Breast epithelium (tissue), 4 donors: ENCODE measurements around the gene RESP18. TPM values are rescaled to one million over a fixed set of nuclear protein-coding genes. Genes with fewer than 3 reads are reported as not detected.

Experiments used
- DNase-seq, 2 donors: peaks; one replicate each; pipeline ENCODE4 v3.0.0-alpha.2; 2019; ENCODE audit warnings: low spot score in 2 of 2
- H3K27ac ChIP-seq, 2 donors: fragments of 200-600 bp; sonication (generic) in 1 of 2; one replicate each; pipeline ENCODE4 v1.5.1; 2016 to 2019; ENCODE audit warnings: mild to moderate bottlenecking in 1 of 2
- H3K27me3 ChIP-seq, 2 donors: fragments of 200-600 bp; sonication (generic) in 1 of 2; one replicate each; pipeline versions ENCODE4 v1.5.1 to v1.6.0; 2017 to 2019; ENCODE audit warnings: control low read depth in 1 of 2, mild to moderate bottlenecking in 1 of 2
- H3K36me3 ChIP-seq: fragments of 200-600 bp; one replicate; pipeline ENCODE4 v1.5.1; 2019
- H3K4me1 ChIP-seq, 2 donors: fragments of 200-600 bp; sonication (generic); one replicate each; pipeline ENCODE4 v1.5.1; 2016 to 2019; ENCODE audit warnings: control low read depth in 1 of 2
- H3K4me3 ChIP-seq, 3 donors: fragments of 200-600 bp; sonication (generic); 1 replicate in 2 of 3; 2 replicates in 1 of 3; pipeline ENCODE4 v1.5.1; 2016 to 2019; ENCODE audit warnings: mild to moderate bottlenecking in 3 of 3, moderate library complexity in 2 of 3
- H3K9me3 ChIP-seq, 2 donors: fragments of 200-600 bp; sonication (generic) in 1 of 2; one replicate each; pipeline ENCODE4 v1.5.1; 2016 to 2019; ENCODE audit warnings: control low read depth in 1 of 2
- CTCF ChIP-seq, 3 donors: fragments of 450-650 bp; IDR thresholded peaks; one replicate each; pipeline ENCODE4 v1.5.1; 2016 to 2017; ENCODE audit warnings: antibody characterized with exemption in 3 of 3, mild to moderate bottlenecking in 3 of 3, moderate library complexity in 3 of 3
- POLR2A ChIP-seq: fragments of 450-650 bp; IDR thresholded peaks from one replicate; pipeline ENCODE4 v1.6.1; 2016; ENCODE audit warnings: antibody characterized with exemption, mild to moderate bottlenecking, moderate library complexity
- POLR2AphosphoS5 ChIP-seq, 3 donors: sonication (generic); formaldehyde crosslinking; IDR thresholded peaks; one replicate each; pipeline ENCODE4 v1.6.1; 2017; ENCODE audit warnings: antibody characterized with exemption in 3 of 3
- intact Hi-C: fragments of 100-400 bp; cut with DNase I; formaldehyde crosslinking; loops from one replicate; pipeline ENCODE4 v1.15.1; 2023; ENCODE audit warnings: low total_unique reads
- total RNA-seq, 3 donors: library from RNA; depleted of rRNA; stranded (reverse); fragments of >200 nt; gene quantifications; one replicate each; pipeline ENCODE4 v1.1.0, GENCODE V29; 2016

Gene RESP18
- total RNA-seq, 3 donors from 2014 or later = not detected

GRCh38 chr2:219294356-219295351 lies 37.9 kb downstream of the RESP18 start:
- Histone ChIP-seq H3K27ac (peak overlapping the region; percentile 76 to 94), H3K27me3 (no peaks in the 10 kb centered on the region), H3K4me1 (peaks cover 4% of the 10 kb centered on the region in 2 donors), H3K9me3 (no peaks in the 10 kb centered on the region), H3K4me3 (peak overlapping the region; percentile 49 to 83 (median 56)), H3K36me3 (no peaks in the 10 kb centered on the region)
- TF ChIP-seq POLR2A = no peak
- TF ChIP-seq CTCF (IDR thresholded peaks at IDR 0.05) = peak; percentile 87 to 99 (median 97)
- TF ChIP-seq POLR2AphosphoS5 (IDR thresholded peaks at IDR 0.05) = peak in 2 of 3 donors; percentile 61 to 73
- peak; percentile 82 to 88 for DNase-seq
- intact Hi-C loops = no loop called here

GRCh38 chr2:219293736-219294231 lies 38.8 kb downstream of the RESP18 start:
- intact Hi-C loops = no loop called here
- H3K27me3 ChIP-seq = no peaks in the 10 kb centered on the region
- peaks cover 4 to 11% of the 10 kb centered on the region in 2 donors for H3K4me1 ChIP-seq
- no peaks in the 10 kb centered on the region for H3K36me3 ChIP-seq
- H3K4me3 ChIP-seq = no peak overlapping the region
- no peak overlapping the region for H3K27ac ChIP-seq
- no peak for TF ChIP-seq CTCF (IDR thresholded peaks at IDR 0.05)
- no peak for TF ChIP-seq POLR2AphosphoS5 (IDR thresholded peaks at IDR 0.05)
- no peak for TF ChIP-seq POLR2A
- no peak for DNase-seq
- no peaks in the 10 kb centered on the region for H3K9me3 ChIP-seq

- no peak overlapping the region for H3K4me3 ChIP-seq
- no peak for TF ChIP-seq CTCF (IDR thresholded peaks at IDR 0.05)
- no peak for TF ChIP-seq POLR2A
- no peak for TF ChIP-seq POLR2AphosphoS5 (IDR thresholded peaks at IDR 0.05)
- H3K36me3 ChIP-seq = no peaks in the 10 kb centered on the region
- H3K9me3 ChIP-seq = no peaks in the 10 kb centered on the region
- DNase-seq = no peak
- H3K27me3 ChIP-seq = no peaks in the 10 kb centered on the region
- intact Hi-C loops = no loop called here
- no peak overlapping the region for H3K27ac ChIP-seq
- peaks cover 4 to 11% of the 10 kb centered on the region in 2 donors for H3K4me1 ChIP-seq
These were observed 39.9 kb downstream of the RESP18 start for GRCh38 chr2:219292616-219293015.

- no peak for TF ChIP-seq POLR2A
- no peak for TF ChIP-seq POLR2AphosphoS5 (IDR thresholded peaks at IDR 0.05)
- no peak for TF ChIP-seq CTCF (IDR thresholded peaks at IDR 0.05)
- intact Hi-C loops = no loop called here
- H3K9me3 ChIP-seq = no peaks in the 10 kb centered on the region
- no peak overlapping the region for H3K4me3 ChIP-seq
- H3K4me1 ChIP-seq = peaks cover 4 to 11% of the 10 kb centered on the region in 2 donors
- DNase-seq = no peak
- no peaks in the 10 kb centered on the region for H3K36me3 ChIP-seq
- no peak overlapping the region for H3K27ac ChIP-seq
- no peaks in the 10 kb centered on the region for H3K27me3 ChIP-seq
These were observed 40.5 kb downstream of the RESP18 start for GRCh38 chr2:219291910-219292490.
